Left ventricle myocardium superior (tissue), 1 donor: ENCODE results near the gene MMP24OS. TPM values are rescaled to one million over a fixed set of nuclear protein-coding genes. Genes with fewer than 3 reads are reported as not detected.
"Not testable (repeated sequence)": the region's sequence is repeated elsewhere in the genome, so short reads cannot be mapped to it uniquely, and the experiment has no call there.

Experiments
- ATAC-seq: fragments of 200-7000 bp; cut with Tn5 transposase; one replicate; pipeline ENCODE4 v1.9.1; 2020; ENCODE audit warnings: mild to moderate bottlenecking, moderate library complexity
- DNase-seq: peaks from one replicate; pipeline ENCODE4 v3.0.0-alpha.2; 2020
- intact Hi-C: fragments of 100-400 bp; cut with micrococcal nuclease; formaldehyde crosslinking; loops from one replicate; pipeline ENCODE4 v1.11.0; 2022
- long read RNA-seq: library from polyadenylated mRNA; unstranded; transcript quantifications from one replicate; pipeline ENCODE4 v2.0.0, GENCODE V29; 2021
- total RNA-seq: library from RNA; stranded (reverse); fragmentation: NEBNext Ultra II Directional; extraction: Animal tissue kit (Norgen Biotek cat#: 25700); gene quantifications from one replicate; pipeline ENCODE4 v1.2.1, GENCODE V29; 2021
- donor health status: DM: no; HTN: yes; CAD: no; lungs with severe emphysema.

Gene MMP24OS
- total RNA-seq = 48.4 TPM
- long read RNA-seq, transcript MMP24OS-201 (2 exons, 867 nt) = major isoform, 11 of 28 reads
- long read RNA-seq, transcript MMP24OS-209 (2 exons, 712 nt) = minor isoform, 9 of 28 reads
- long read RNA-seq, partial matches to known transcripts = 4 of 28 reads
- long read RNA-seq, other reads (novel, unspliced or antisense) = 4 of 28 reads

DNA sequence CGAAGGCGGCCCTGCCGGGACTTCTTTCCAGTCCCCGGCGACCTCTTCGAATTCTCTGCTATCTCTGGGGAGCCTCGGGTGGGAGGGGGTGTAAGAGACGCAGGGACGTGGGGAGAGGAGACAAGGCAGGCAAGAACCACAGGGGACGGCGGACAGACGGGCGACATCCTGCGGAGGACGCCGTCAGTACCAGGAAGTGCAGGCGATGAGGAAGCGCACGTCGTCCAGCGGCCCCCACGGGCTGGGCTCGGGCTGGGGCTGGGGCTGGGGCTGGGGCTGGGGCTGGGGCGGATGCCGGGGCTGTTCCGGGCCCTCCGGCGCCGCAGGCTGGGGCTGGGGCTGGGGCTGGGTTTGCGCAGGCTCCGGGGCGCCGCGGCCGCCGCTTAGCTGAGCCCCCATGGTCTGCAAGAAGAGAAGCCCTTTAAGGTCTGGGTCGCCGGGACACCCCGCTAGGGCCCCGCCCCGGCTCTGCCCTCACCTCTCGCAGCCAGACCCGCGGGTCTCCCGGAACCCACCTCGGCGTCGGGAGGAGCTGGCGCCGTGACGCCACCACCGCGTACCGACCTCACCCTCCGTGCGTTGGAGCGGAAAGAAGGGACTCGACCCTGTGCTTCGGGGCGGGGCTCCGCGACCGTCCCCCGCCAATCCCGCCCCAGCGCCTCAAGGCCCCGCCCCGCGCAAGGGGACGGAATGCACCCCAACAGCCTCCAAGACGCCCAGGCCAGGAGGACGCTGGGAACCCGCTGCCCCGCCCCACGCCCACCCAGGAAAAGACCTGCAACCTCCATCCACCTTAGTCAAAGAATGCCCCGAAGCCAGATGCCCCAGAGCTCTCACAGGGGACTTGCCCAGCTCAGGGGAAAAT lies at the start of gene MMP24OS:
TSS of gene MMP24OS (minus strand) at position 592 of the 865 bp plus-strand sequence. CDS start at position 399, 193 bp downstream.
- ATAC-seq = peak; percentile 95
- peak; percentile 96 for DNase-seq
- intact Hi-C loops = no loop called here

DNA sequence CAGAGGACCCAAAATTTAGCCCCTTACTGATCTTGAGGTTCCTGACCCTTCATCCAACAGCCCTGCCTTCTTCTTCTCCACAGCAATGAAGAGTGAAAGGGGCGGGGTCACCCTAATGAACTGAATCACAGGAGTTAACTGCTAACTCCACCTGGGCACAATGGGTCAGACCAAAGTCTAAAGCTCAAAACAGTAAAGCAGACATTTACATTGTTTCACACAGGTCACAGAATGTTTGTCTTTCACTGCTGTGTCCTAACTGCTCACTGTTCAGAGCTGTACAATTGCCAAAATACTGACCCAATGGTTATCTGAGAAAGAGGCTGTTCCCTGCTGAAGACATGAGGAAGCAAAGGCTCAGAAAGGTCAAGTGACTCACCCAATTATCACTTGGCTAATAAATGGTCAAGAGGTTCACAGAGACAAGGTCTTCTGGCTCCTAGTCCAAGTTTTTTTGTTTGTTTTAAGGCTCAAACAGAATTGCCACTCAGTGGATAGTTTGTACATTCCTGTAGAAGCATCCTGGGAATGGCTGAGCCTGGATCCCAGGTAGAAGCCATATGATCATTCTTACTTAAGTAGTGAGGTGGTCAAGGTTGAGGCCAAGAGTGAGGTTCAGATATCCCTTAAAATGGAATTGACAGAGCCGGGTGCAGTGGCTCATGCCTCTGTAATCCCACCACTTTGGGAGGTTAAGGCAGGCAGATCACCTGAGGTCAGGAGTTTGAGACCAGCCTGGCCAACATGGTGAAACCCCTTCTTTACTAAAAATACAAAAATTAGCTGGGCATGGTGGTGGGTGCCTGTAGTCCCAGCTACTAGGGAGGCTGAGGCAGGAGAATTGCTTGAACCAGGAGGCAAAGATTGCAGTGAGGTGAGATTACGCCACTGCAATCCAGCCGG lies 49.4 kb upstream of the MMP24OS start:
- ATAC-seq = peak; percentile 60
- intact Hi-C loops = no loop called here

DNA sequence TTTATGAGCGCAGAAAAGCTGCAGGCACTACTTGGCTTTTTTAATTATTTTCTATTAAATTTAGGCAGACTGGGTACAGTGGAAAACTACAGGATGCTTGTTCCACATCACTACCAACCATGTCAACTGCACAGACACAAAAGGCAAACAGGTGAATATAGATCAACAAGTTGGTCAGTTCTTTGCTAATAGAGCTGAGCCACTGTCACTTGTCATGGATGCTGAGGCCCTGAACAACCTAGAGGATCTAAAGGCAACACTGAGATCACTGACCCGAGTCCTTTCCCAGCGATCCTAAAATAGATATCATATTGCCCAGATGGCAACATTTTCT lies 48.8 kb upstream of the MMP24OS start:
- DNase-seq = no peak
- intact Hi-C loops = no loop called here
- ATAC-seq = no peak

More for the DNA sequence above, 49.4 kb upstream of the MMP24OS start:
- DNase-seq = no peak

DNA sequence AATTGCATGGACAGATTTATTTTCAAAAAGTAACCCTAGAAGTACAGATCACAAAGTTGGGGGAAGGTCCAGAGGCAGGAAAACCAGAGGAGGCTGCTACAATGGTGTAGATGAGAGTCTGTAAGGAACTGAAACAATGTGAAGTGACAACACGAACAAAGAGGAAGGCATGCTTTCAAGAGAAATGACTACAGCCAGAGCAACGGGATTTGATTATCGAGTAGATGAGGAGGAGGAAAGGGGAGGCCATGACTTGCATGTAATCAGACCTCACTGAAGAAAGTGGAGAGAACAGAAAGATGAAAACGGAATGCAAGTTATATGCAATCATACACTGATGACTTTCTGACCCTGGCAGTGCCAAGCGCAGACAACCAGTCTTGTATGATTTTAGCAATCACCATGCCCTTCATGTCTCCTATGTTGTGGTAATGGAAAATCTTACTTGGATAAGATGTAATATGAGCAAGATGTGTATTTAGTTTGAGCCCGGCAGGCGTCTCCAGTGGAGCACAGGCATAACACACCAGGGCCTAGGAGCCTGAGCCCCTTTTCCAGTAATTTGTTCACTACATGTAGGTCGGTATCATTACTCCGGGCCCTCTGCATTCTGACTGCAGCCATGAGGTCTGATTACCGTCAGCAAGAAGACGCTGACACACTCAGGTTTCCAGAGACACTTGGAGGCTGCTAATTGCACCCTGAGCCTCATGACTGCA lies 48.3 kb upstream of the MMP24OS start:
- ATAC-seq (peak; percentile 52), DNase-seq (no peak)
- intact Hi-C loops = no loop called here

DNA sequence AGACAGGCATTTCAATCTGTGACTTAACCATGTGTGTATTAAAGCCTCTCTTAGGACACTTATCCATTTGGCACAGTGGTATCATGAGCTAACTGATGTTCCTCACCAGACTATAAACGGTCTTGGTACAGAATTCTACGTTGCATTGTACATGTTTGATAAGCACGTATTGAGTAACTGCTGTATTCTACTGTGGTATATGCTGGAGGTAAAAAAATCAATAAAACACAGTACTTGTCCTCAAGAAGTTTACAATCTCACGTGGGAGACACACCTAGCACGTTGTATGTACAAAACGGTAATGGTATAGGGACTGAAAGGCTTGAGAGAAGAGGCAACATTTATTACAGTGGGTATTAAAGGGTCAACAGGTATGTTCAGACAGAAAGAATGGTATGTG lies 47.5 kb upstream of the MMP24OS start:
- peak; percentile 17 for ATAC-seq
- intact Hi-C loops = no loop called here
- DNase-seq = no peak

DNA sequence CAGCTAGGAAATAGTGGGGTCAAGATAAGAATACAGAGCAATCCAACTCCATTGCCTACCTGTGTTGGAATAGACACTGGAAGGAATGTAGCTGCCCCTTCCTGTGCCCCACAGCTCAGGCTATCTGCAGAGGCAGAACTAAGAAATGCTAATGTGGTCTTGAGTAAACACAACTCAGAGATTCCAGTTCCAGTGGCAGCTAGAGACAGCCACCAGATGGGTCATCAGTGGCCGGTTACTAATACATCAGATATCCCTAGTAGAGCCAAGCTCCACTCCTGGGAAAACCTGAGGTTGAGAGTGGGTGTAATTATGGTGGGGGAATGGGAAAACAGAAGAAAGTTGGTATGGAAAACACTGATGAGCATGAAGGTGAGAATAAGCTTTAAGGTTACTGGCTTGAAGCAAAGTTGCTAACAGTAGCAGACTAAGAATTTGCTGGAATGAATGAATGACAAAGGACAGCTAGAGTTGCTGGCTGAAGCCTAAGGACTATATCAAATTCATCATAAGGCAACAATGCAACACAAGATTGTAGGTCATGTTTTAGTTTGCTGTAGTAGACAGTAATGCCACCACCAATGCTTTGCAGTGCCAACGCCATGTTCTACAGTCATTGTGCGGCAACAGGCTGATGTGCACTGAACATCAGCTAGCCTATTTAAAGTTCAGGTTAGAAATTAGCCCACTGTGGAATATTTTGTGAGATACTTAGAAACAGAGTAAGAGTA lies 42.6 kb upstream of the MMP24OS start:
- intact Hi-C loops = no loop called here
- DNase-seq (no peak), ATAC-seq (no peak)

DNA sequence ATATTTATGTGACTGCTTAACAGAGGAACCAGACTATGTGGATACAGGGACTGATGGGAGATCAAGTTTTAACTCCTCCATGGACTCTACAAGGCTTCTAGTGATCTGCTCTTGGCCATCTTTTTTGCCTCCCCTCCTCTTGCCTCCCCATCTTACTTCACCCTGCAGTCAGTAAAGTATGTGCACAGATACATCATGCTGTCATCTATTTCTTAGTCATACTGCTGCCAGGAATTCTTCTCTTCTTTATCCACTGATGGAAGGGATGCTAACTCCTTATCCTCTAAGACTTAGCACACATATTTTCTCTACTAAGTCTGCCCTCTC lies 41.9 kb upstream of the MMP24OS start:
- no peak for ATAC-seq
- DNase-seq = no peak
- intact Hi-C loops = no loop called here

DNA sequence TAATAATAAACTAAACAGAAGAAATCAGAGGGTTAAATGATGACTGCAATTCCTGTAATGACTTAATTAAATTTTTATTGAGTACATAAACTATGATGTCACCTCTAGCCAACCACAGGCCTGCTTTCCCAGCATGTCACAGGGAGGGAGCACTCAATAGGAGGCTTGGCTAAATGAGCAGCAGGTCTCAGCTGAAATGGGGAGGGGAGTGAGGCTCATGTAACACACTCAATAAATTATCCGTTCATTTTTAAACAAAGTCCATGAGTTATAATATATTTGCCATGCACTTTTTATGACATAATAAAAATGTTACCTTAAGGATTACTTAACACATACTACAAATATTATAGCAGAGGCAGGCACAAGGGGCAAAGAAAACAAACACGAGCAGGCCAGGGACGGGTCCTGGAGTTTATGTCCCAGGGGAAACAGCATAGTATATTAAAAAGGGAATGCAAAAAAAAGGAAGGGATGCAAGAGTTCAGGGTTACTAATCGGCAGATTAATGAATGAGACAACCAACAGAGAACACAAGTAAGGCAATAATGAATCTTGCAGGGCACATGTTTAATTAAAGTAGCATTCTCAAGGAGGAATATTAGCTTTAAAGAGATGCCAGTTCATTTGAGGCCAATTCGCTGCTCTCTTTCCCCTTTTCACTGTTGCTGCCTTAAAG lies 41.4 kb upstream of the MMP24OS start:
- ATAC-seq = no peak
- intact Hi-C loops = no loop called here

DNA sequence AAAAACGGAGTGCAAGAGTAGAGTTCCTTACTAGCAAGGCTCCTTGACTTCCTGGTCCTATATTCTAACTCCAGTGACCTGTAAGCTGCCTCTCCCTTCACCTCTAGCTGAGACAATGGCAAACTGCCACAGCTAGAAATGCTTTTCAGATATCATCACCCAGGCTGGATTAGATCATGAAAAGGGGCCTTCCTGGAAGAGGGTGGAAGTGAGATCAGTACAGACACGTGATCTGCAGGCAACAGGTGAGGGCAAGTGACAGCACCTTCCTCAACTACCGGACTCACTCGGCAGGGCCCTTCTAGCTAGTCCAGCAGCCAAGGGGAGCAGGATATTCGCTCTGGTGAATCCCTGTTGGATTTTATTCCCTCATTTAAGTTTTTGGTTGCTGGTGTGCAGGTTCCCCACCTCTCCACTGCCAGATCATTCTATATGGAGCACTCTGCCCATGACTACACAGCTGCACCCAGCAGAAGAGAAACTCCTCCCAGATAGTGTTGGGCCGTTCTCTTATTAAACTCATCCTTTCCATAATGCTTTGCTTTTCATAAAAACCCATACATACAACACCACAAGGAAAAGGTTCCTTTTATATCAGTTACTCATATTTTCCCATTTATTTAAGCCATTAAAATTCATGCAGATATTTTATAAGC lies 40.7 kb upstream of the MMP24OS start:
- no peak for DNase-seq
- intact Hi-C loops = no loop called here
- ATAC-seq = peak; percentile 83

More for the DNA sequence above, 41.4 kb upstream of the MMP24OS start:
- no peak for DNase-seq

DNA sequence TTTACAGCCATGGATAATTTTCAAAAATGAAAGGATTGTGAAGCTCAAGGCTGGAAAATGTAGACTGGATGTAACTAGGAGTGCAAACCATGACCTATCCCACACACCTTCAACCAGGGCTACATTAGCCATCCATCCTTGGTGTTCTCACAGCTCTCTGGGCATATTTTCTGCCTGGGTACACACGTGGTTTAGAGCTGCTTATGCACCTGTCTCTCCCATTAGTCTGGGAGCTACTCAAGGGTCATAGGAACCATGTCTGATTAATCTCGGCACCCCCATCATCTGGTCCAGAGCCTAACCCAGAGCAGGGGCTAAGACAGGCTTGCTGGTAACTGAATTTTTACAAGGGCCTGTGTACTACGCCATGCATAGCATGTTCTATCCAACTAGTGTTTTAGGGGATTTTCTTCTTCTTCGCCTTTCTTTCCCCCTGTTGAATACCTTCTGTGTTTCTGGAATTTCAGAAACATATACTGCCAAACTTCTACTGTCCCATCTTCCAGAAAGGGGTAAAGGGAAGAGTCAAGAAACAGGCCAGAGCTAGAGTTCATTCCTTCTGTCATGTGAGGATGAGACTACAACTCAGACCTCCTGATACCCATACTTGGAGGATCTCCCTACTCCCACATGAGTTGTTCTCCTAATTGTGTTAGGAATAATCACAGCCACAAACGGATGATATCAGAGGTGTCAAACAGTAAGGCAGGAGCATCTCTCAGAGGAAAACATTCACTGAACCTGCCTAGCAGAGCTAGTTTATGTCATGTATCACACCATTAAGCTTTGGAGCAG lies 39.7 kb upstream of the MMP24OS start:
- ATAC-seq (no peak), DNase-seq (no peak)
- intact Hi-C loops = no loop called here

DNA sequence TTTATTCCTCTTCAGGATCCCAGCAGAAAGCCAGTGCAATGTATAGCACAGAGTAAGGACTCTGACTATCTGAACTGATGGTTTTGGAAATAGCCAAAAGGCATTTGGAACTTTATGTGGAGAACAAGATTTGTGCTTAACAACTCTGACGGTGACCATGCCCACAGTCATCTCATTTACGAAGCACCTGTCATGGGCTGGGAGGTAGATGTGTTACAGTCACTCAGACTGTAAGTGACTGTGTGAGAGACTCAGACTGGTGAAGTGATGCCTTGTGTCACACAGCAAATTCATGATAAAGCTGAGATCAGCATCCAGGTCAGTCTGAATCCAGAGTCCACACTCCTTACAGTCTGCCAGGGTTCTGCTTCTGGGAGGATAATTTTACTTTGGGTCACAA lies 38.2 kb upstream of the MMP24OS start:
- intact Hi-C loops = no loop called here
- DNase-seq = no peak
- no peak for ATAC-seq

DNA sequence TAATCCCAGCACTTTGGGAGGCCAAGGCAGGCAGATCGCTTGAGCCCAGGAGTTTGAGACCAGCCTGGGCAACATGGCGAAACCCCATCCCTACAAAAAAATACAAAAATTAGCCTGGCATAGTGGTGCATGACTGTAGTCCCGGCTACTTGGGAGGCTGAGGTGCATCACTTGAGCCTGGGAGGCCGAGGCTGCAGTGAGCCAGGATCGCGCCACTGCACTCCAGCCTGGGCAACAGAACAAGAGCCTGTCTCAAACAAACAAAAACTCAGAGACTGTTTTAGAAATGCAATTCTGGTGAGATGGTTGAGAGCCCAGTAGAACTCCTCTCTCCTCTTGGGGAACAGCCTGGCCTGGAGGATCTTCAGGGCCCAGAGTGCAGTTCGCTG lies 37.7 kb upstream of the MMP24OS start:
- intact Hi-C loops, ATAC-seq, DNase-seq: not testable (repeated sequence)

DNA sequence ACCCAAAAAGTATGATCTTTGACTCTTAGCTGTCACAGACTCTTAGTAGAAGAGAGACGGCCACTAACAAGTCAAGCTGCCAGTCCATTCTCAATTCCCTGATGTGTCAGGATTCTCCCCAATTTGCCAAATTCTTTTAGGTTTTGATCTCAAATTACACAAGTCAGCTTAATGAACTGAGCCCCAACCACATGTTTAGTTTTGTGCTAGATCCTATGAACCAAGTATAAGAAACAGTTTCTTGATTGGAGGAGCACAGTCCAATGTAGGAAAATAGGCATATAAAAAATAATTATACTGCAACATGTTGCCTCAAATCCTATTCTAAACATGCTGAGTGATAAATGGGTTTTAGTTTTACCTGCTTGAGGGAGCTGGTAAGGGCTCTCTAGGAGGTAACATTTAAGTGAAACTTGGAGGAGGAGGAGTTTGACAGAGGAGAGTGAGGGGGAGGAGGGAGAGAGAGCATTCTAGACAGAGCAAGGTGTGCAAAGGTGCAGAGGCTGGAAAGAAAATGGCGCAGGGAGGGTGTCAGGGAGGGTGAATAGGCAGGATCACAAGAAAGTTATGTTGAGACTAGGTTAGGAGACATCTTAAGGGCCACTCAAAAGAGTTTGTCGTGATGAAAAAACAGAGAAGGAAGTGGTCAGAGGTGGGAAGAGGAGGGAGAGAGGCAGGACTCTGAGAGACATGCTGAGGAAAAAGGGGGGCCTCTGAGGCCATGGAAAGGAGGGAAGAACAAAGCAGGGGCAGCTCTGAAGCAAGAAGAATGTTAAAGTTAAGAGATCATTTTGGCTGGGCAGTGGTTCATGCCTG lies 37.1 kb upstream of the MMP24OS start:
- ATAC-seq = no peak
- intact Hi-C loops = no loop called here

DNA sequence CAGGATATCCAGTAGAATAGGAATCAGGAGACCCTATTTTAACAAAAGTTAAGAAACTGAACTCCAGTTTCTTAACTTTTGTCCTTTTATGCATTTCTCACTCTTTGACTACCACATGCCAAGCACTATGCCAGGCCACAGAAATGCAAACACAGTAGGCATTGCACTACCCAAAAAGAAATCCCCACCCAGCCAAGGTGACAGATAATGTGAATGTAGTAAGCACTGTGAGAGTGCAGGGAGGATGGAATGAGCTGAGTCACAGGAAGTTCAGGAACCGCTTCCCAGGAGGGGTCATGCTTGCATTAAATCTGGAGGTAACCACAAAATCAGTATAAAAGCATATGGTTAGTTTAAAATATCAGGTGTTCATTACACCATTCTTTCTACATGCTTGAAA lies 34.4 kb upstream of the MMP24OS start:
- no peak for ATAC-seq
- DNase-seq = no peak
- intact Hi-C loops = no loop called here

More for the DNA sequence above, 37.1 kb upstream of the MMP24OS start:
- DNase-seq = no peak

DNA sequence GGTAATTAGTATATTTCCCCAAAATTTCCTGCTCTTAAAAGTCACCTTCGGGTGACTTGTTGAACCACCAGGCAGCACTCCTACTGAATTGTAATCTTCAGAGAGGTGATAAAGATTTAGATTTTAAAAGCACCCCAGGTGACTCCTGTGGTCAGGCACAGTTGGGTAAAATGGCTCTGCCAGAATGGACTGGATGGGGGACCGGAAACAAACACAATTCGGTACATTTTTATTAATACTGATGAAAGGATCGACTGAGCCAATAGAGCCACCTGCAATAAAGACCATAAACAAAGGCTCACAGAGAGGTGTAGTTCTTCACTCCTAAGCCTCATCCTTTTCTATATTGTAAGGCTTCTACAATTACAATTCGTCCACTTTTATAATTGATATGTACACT lies 33.9 kb upstream of the MMP24OS start:
- ATAC-seq (no peak), DNase-seq (no peak)
- intact Hi-C loops = no loop called here

DNA sequence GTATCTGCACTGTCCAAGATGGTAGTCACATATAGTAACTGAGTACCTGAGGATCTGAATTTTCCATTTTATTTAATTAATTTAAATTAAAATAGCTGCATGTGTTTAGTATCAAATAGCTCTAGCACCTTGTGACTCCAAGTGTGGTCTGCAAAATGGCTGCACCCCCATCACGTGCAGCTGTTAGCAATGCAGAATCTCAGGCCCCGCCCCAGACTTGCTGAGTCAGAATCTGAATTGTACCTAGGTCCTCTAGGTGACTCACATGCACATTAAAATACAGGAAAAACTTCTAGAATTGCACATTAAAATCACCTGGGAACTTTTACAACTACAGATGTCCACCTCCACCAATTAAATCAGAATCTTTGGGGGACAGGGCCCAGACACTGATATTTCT lies 33.5 kb upstream of the MMP24OS start:
- ATAC-seq = no peak
- DNase-seq = no peak
- intact Hi-C loops = no loop called here
